GM12878 (cell line): ENCODE results near the gene SCTR. TPM values are rescaled to one million over a fixed set of nuclear protein-coding genes. Genes with fewer than 3 reads are reported as not detected.

Source experiments
- FOXM1 ChIP-seq: IDR thresholded peaks from 2 replicates; pipeline ENCODE4 v1.6.1; 2012; ENCODE audit warnings: low read depth, mild to moderate bottlenecking, inconsistent platforms, low read length, moderate library complexity
- MEF2A ChIP-seq: IDR thresholded peaks from 2 replicates; pipeline ENCODE4 v1.6.1; 2011; ENCODE audit warnings: low read depth, mild to moderate bottlenecking, low read length, moderate library complexity; ENCODE audit not compliant: insufficient read depth
- polyA plus RNA-seq, 11 experiments: library from polyadenylated mRNA; depleted of rRNA in 4 of 11; unstranded in 6 of 11; stranded (reverse) in 5 of 11; fragments of >200 nt; fragmentation: Nextera tagmentation in 4 of 11; fragmentation: Illumina TruSeq in 1 of 11; extraction: Ambion mirVana in 4 of 11; extraction: Trizol in 1 of 11; gene quantifications; 1 replicate in 1 of 11; 2 replicates in 10 of 11; pipeline versions ENCODE4 v1.2.1 to v1.2.3, GENCODE V29; 2011 to 2016; ENCODE audit warnings: inconsistent platforms in 2 of 11, missing spikeins in 2 of 11, low read depth in 1 of 11
- total RNA-seq, 4 experiments: library from RNA; depleted of rRNA in 3 of 4; stranded (reverse); fragments of >200 nt in 3 of 4; fragmentation: Illumina TruSeq in 1 of 4; extraction: Trizol in 1 of 4; gene quantifications; 2 replicates each; pipeline versions ENCODE4 v1.2.1 to v1.2.3, GENCODE V29; 2013 to 2021
- TF ChIP-seq, protein P1 (sequence below): fragments of 450-650 bp; IDR thresholded peaks from 2 replicates; pipeline ENCODE4 v1.6.1; 2017; ENCODE audit warnings: mild to moderate bottlenecking, moderate library complexity
- TF ChIP-seq, protein P2 (sequence below): fragments of 450-650 bp; IDR thresholded peaks from 2 replicates; pipeline ENCODE4 v1.6.1; 2017; ENCODE audit warnings: antibody characterized with exemption, mild to moderate bottlenecking, moderate library complexity

SCTR gene
- total and polyA plus RNA-seq, 10 of the 15 experiments (the other 5 are each of a cell fraction or from before 2014, with no cell fraction given): 0.26 TPM; not detected in 9

DNA sequence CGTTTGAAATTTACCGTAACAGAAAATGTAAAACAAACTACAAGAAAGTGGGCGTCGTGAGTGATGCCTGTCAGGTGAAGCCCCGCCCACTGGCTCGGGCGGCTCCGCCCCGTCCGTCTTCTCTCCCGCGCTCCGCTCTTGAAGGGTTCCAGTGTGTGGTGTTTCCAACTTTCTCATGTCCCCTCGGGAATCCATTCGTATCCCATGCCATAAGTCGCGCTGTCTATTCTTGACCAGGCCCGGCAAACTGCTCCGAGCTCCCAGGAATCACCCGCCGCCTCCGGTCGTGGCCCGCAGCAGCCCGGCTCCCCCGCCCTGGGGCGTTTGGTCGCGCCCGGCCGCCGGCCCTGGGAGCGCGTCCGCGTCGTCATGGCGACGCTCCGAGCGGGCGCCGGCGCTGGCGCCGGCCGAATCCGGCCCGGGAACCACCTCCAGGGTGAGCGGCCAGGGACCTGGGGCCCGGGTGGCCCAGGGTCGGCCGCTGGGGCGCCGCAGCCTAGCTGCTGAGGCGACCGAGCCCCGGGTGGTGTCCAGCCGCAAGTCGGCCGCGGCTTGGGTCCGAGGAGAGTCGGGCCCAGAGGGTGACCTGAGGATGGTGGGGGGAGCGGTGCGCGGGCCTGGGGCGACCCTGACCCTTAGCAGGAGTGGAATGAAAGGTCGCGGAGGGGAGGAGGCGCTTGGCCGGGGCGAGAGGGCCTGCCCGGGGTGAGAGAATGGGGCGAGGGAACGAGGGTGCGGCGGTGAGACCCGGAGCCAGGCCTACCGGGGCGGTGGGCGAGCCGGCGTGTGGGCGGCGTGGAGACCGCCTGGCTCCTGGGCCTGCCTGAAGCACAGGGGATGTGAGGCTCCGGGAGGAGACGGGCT lies 20.0 kb upstream of the SCTR start, which contains the start of gene CFAP221 (continued):
- TF ChIP-seq MEF2A (no peak), FOXM1 (no peak)
- TF ChIP-seq, protein P1, sequence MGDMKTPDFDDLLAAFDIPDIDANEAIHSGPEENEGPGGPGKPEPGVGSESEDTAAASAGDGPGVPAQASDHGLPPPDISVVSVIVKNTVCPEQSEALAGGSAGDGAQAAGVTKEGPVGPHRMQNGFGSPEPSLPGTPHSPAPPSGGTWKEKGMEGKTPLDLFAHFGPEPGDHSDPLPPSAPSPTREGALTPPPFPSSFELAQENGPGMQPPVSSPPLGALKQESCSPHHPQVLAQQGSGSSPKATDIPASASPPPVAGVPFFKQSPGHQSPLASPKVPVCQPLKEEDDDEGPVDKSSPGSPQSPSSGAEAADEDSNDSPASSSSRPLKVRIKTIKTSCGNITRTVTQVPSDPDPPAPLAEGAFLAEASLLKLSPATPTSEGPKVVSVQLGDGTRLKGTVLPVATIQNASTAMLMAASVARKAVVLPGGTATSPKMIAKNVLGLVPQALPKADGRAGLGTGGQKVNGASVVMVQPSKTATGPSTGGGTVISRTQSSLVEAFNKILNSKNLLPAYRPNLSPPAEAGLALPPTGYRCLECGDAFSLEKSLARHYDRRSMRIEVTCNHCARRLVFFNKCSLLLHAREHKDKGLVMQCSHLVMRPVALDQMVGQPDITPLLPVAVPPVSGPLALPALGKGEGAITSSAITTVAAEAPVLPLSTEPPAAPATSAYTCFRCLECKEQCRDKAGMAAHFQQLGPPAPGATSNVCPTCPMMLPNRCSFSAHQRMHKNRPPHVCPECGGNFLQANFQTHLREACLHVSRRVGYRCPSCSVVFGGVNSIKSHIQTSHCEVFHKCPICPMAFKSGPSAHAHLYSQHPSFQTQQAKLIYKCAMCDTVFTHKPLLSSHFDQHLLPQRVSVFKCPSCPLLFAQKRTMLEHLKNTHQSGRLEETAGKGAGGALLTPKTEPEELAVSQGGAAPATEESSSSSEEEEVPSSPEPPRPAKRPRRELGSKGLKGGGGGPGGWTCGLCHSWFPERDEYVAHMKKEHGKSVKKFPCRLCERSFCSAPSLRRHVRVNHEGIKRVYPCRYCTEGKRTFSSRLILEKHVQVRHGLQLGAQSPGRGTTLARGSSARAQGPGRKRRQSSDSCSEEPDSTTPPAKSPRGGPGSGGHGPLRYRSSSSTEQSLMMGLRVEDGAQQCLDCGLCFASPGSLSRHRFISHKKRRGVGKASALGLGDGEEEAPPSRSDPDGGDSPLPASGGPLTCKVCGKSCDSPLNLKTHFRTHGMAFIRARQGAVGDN: no peak
- TF ChIP-seq, protein P2, sequence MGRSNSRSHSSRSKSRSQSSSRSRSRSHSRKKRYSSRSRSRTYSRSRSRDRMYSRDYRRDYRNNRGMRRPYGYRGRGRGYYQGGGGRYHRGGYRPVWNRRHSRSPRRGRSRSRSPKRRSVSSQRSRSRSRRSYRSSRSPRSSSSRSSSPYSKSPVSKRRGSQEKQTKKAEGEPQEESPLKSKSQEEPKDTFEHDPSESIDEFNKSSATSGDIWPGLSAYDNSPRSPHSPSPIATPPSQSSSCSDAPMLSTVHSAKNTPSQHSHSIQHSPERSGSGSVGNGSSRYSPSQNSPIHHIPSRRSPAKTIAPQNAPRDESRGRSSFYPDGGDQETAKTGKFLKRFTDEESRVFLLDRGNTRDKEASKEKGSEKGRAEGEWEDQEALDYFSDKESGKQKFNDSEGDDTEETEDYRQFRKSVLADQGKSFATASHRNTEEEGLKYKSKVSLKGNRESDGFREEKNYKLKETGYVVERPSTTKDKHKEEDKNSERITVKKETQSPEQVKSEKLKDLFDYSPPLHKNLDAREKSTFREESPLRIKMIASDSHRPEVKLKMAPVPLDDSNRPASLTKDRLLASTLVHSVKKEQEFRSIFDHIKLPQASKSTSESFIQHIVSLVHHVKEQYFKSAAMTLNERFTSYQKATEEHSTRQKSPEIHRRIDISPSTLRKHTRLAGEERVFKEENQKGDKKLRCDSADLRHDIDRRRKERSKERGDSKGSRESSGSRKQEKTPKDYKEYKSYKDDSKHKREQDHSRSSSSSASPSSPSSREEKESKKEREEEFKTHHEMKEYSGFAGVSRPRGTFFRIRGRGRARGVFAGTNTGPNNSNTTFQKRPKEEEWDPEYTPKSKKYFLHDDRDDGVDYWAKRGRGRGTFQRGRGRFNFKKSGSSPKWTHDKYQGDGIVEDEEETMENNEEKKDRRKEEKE: peak; percentile 81
